ENCODE data around the gene LGALS3BP.

Gene LGALS3BP

DNA sequence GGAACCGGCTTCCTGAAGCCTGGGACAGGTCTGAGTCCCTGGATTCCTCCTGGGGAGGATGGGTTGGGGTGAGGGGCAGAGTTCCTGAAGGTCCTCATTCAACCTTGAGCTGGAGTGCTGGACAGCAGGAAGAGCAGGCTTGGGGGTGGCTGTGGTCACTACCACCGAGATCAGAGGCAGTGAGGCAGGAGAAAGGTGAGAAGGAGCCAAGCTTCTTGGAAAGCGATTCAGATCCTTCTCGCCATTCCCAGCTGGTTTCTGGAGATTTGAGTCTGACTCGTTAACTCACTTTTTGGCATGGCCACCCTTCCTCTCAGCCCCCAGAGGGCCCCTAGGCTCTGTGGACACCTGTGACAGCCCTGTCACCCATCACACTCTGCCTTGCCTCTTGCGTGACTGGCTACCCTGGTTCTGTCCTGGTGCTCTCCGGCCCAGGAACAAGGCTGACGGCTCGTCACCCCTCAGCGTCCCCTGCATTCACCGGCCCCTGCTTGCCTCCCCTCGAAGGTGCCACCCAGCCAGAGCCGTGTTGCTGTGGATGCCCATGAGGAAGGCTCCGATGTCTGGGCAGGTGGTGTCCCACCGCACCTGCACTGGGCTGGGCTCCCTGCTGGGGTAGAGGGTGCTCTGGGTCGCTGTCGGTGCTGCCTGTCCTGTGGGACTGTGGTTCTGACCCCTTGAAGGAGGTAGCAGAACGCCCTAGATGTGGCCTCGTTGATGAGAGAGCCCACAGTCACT, 44.9 kb downstream of the LGALS3BP start:
- Histone ChIP-seq H2AFZ (ENCODE audit: low read length) (no peak overlapping the region), H3K4me1 (ENCODE audit: insufficient read depth, low read length, severe bottlenecking) (no peaks in the 10 kb centered on the region), H4K20me1 (ENCODE audit: insufficient read depth, low read length) (no peaks in the 10 kb centered on the region), H3K79me2 (ENCODE audit: insufficient read depth, low read length) (no peaks in the 10 kb centered on the region), H3K9ac (ENCODE audit: low read length) (no peak overlapping the region), H3K4me3 (ENCODE audit: low read depth, low read length, poor library complexity, severe bottlenecking) (no peak overlapping the region), H3K4me2 (ENCODE audit: low read length) (no peak overlapping the region), H3K9me3 (ENCODE audit: low read length) (no peaks in the 10 kb centered on the region), H3F3A (ENCODE audit: insufficient read depth, low read length) (no peaks in the 10 kb centered on the region), H3K36me3 (ENCODE audit: insufficient read depth, low read length) (no peaks in the 10 kb centered on the region), H3K27ac (ENCODE audit: low read depth, low read length, poor library complexity, severe bottlenecking) (no peak overlapping the region), H3K9me2 (ENCODE audit: low read depth, low read length) (no peaks in the 10 kb centered on the region), H3K27me3 (ENCODE audit: insufficient read depth, low read length) (peaks cover 17% of the 10 kb centered on the region)
- TF ChIP-seq EZH2 (IDR thresholded peaks at IDR 0.05; ENCODE audit: borderline replicate concordance, low read length) = no peak
- TF ChIP-seq, protein P1, sequence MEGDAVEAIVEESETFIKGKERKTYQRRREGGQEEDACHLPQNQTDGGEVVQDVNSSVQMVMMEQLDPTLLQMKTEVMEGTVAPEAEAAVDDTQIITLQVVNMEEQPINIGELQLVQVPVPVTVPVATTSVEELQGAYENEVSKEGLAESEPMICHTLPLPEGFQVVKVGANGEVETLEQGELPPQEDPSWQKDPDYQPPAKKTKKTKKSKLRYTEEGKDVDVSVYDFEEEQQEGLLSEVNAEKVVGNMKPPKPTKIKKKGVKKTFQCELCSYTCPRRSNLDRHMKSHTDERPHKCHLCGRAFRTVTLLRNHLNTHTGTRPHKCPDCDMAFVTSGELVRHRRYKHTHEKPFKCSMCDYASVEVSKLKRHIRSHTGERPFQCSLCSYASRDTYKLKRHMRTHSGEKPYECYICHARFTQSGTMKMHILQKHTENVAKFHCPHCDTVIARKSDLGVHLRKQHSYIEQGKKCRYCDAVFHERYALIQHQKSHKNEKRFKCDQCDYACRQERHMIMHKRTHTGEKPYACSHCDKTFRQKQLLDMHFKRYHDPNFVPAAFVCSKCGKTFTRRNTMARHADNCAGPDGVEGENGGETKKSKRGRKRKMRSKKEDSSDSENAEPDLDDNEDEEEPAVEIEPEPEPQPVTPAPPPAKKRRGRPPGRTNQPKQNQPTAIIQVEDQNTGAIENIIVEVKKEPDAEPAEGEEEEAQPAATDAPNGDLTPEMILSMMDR (IDR thresholded peaks at IDR 0.05; ENCODE audit: low read length) = no peak

GRCh38 chr17:78933959-78934568, 45.7 kb downstream of the LGALS3BP start:
- no peak for TF ChIP-seq EZH2 (IDR thresholded peaks at IDR 0.05; ENCODE audit: borderline replicate concordance, low read length)
- TF ChIP-seq, protein P1 (IDR thresholded peaks at IDR 0.05; ENCODE audit: low read length) = no peak
- H3K79me2 ChIP-seq (ENCODE audit: insufficient read depth, low read length) = no peaks in the 10 kb centered on the region
- H4K20me1 ChIP-seq (ENCODE audit: insufficient read depth, low read length) = no peaks in the 10 kb centered on the region
- no peaks in the 10 kb centered on the region for H3K9me3 ChIP-seq (ENCODE audit: low read length)
- H3K9ac ChIP-seq (ENCODE audit: low read length) = no peak overlapping the region
- H3K9me2 ChIP-seq (ENCODE audit: low read depth, low read length) = no peaks in the 10 kb centered on the region
- no peak overlapping the region for H3K27ac ChIP-seq (ENCODE audit: low read depth, low read length, poor library complexity, severe bottlenecking)
- H3K27me3 ChIP-seq (ENCODE audit: insufficient read depth, low read length) = peaks cover 15% of the 10 kb centered on the region
- H2AFZ ChIP-seq (ENCODE audit: low read length) = no peak overlapping the region
- no peaks in the 10 kb centered on the region for H3K36me3 ChIP-seq (ENCODE audit: insufficient read depth, low read length)
- H3K4me3 ChIP-seq (ENCODE audit: low read depth, low read length, poor library complexity, severe bottlenecking) = no peak overlapping the region
- no peaks in the 10 kb centered on the region for H3F3A ChIP-seq (ENCODE audit: insufficient read depth, low read length)
- no peaks in the 10 kb centered on the region for H3K4me1 ChIP-seq (ENCODE audit: insufficient read depth, low read length, severe bottlenecking)
- no peak overlapping the region for H3K4me2 ChIP-seq (ENCODE audit: low read length)

DNA sequence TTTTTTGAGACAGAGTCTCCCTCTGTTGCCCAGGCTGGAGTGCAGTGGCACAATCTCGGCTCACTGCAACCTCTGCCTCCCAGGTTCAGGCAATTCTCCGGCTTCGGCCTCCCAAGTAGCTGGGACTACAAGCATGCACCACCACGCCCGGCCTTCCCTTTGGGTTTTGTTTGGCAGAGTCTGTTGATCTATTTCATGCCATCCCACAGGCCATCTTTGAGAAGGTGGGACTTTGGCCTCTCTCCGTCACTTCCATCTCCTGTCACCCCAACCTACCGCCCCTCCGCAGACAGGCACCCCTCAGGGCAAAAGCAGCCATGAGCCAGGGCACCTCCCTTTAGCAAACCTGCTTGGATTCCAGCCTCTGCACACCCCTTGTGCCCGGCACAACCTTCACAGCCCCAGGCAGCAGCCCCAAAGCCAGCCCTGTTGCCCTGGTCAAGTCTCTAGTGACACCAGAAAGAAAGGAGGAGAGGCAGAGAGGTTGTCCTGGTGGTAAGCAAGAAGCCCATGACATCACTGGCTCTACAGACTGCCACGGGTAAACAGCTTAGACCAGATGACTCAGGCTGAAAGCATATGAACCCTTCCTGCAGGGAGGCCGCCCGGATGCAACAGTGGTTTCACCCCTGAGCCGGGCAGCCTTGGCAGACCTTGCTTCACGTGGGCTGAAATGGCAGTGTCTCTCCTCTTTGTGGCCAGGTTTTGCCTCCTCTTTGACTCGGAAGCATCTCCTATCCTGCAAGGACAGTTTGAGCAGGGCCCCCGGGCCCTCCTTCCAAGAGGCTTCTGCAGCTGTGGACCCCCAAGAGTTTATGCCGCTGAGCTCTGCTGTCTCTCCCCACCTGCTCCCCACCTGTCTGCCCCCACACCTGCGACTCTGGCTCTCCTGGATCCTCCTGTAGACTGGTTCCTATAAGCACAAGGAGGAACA, 46.4 kb downstream of the LGALS3BP start:
- H3F3A ChIP-seq (ENCODE audit: insufficient read depth, low read length) = no peaks in the 10 kb centered on the region
- H3K36me3 ChIP-seq (ENCODE audit: insufficient read depth, low read length) = no peaks in the 10 kb centered on the region
- no peak overlapping the region for H3K4me2 ChIP-seq (ENCODE audit: low read length)
- H3K27ac ChIP-seq (ENCODE audit: low read depth, low read length, poor library complexity, severe bottlenecking) = no peak overlapping the region
- no peaks in the 10 kb centered on the region for H3K9me3 ChIP-seq (ENCODE audit: low read length)
- no peak overlapping the region for H2AFZ ChIP-seq (ENCODE audit: low read length)
- no peaks in the 10 kb centered on the region for H4K20me1 ChIP-seq (ENCODE audit: insufficient read depth, low read length)
- no peaks in the 10 kb centered on the region for H3K9me2 ChIP-seq (ENCODE audit: low read depth, low read length)
- TF ChIP-seq, protein P1 (IDR thresholded peaks at IDR 0.05; ENCODE audit: low read length) = no peak
- TF ChIP-seq EZH2 (IDR thresholded peaks at IDR 0.05; ENCODE audit: borderline replicate concordance, low read length) = no peak
- H3K27me3 ChIP-seq (ENCODE audit: insufficient read depth, low read length) = peaks cover 12% of the 10 kb centered on the region; the same call in 1 of the 2 replicates
- no peak overlapping the region for H3K9ac ChIP-seq (ENCODE audit: low read length)
- H3K79me2 ChIP-seq (ENCODE audit: insufficient read depth, low read length) = no peaks in the 10 kb centered on the region
- no peaks in the 10 kb centered on the region for H3K4me1 ChIP-seq (ENCODE audit: insufficient read depth, low read length, severe bottlenecking)
- no peak overlapping the region for H3K4me3 ChIP-seq (ENCODE audit: low read depth, low read length, poor library complexity, severe bottlenecking)

All from OCI-LY1 (cell line).